GM19468 (cell line): ENCODE data around the gene CCDC13.
A peak's percentile ranks its signal among the peaks of the same experiment; 100 is the strongest.
"Not testable (repeated sequence)": the region's sequence is repeated elsewhere in the genome, so short reads cannot be mapped to it uniquely, and the experiment has no call there.

Experiments used
- ATAC-seq: cut with Tn5 transposase; IDR thresholded peaks from one replicate; pipeline ENCODE4 v1.9.1; 2021; ENCODE audit warnings: mild to moderate bottlenecking, moderate library complexity, moderate number of reproducible peaks; ENCODE audit not compliant: unreplicated experiment; ENCODE audit errors: extremely low read depth

CCDC13 gene, protein sequence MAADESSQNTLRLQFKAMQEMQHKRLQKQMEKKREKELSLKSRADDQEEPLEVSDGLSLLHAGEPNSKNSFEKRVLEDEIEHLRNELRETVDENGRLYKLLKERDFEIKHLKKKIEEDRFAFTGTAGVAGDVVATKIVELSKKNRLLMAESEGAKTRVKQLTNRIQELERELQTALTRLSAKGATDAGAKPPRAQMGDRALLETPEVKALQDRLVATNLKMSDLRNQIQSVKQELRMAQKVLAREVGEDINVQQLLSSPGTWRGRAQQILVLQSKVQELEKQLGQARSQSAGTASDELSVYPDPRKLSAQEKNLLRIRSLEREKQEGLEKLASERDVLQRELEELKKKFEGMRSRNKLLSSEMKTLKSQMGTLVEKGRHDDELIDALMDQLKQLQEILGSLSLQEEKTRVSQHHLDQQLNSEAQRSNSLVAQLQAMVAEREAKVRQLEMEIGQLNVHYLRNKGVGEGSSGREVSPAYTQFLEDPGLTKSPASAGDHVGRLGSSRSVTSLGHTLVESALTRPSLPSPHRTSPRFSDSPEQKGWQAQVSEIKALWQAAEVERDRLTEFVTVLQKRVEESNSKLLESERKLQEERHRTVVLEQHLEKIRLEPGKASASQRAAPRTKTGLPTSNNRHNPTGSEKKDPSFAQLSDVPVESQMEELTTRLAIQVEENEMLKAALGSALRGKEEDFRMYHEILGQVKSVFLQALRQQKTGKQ

DNA sequence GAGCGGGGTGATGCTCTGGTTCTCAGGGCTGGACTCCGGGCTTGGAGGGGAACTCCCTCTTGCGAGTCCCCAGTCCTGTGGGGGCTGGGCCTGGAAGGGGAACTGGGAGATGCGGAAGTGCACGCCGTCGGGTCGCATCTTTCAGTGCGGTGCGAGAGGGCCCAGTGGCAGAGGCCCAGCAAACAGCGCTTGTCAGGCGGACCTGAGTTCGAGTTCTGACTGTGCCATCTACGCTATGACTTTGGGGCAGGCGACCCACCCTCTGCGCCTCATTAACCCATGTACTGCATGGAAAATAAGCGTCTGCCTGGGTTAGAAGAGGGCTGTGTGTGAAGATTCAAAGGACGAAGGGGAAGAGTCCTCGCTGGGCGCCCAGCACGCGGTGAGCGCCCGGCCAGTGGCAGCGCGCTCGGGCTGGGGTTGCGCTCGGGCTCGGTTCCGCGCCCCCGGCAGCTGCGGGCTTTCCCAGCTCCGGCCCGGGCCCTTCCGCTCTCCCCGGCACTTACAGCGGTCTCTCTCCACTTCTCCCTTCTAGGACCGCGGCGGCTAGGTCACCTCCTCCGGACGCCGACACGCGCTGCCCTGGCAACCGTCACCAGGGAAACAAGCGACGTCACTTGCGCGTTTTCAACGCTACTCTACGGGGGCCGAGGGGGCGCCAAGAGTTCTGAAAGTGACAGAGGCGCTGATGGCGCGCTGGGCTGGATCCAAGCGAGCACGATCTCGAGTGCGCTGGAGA is at the start of gene CCDC13:
Gene CCDC13, minus strand, starts transcription at position 584 of the 739 bp plus-strand sequence. CDS start 14,908 bp downstream, outside the sequence.
- ATAC-seq, result peak; percentile 97

GRCh38 chr3:42822828-42823227 is 49.8 kb upstream of the CCDC13 start:
- no peak for ATAC-seq

DNA sequence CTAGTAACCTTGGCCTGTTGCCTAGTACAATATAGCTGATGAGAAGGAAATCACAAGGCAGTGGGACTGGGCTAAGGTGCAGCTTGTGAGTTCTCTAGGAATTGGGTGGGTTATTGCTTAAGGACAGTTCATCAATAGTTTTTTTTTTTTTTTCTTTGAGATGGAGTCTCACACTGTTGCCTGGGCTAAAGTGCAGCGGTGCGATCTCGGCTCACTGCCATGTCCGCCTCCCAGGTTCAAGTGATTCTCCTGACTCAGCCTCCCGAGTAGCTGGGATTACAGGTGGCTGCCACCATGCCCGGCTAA is 47.6 kb upstream of the CCDC13 start:
- no peak for ATAC-seq

GRCh38 chr3:42819351-42819965 is 46.4 kb upstream of the CCDC13 start:
- no peak for ATAC-seq

- no peak for ATAC-seq
Observed at GRCh38 chr3:42815826-42816225, 42.8 kb upstream of the CCDC13 start.

DNA sequence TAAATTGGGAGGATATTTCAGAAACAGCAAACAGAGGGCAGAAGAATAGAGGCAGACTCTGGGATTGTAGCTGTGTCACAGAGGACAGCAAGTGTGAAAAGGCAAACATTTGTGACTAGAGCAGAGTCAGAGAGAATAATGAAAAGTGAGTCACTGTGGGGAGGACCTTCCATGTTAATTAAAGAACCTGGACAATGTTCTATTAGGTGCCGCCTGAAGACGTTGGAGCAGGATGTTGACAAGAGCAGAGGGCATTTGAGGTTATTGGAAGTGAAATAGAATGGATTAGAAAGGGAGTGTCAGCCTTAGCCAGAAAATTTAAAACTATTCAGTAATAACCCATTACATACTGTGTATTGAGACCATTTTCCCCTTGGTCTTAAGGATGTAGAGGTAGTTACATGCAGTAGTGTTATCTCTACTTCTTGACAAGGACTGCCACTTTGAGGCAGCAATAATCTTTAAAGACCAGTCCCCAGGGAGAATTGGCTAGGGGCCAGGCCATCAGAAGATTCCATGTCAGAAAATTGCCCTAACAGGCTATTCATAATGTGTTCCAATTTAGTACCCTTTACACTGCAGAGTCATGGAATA is 42.0 kb upstream of the CCDC13 start:
- no peak for ATAC-seq

- ATAC-seq, result no peak
Observed at GRCh38 chr3:42814246-42814645, 41.2 kb upstream of the CCDC13 start.

DNA sequence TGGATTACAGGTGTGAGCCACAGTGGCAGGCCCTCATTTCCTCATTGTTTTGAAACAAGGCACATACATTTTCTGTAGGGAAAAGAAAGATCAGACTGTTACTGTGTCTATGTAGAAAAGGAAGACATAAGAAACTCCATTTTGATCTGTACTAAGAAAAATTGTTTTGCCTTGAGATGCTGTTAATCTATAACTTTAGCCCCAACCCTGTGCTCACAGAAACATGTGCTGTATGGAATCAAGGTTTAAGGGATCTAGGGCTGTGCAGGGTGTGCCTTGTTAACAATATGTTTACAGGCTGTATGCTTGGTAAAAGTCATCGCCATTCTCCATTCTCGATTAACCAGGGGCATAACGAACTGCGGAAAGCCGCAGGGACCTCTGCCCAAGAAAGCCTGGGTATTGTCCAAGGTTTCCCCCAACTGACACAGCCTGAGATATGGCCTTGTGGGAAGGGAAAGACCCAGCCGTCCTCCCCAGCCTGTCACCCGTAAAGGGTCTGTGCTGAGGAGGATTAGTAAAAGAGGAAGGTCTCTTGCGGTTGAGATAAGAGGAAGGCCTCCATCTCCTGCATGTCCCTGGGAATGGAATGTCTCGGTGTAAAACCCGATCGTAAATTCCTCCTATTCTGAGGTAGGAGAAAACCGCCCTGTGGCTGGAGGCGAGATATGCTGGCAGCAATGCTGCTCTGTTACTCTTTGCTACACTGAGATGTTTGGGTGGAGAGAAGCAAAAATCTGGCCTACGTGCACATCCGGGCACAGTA is 38.2 kb upstream of the CCDC13 start:
- ATAC-seq, result not testable (repeated sequence)

DNA sequence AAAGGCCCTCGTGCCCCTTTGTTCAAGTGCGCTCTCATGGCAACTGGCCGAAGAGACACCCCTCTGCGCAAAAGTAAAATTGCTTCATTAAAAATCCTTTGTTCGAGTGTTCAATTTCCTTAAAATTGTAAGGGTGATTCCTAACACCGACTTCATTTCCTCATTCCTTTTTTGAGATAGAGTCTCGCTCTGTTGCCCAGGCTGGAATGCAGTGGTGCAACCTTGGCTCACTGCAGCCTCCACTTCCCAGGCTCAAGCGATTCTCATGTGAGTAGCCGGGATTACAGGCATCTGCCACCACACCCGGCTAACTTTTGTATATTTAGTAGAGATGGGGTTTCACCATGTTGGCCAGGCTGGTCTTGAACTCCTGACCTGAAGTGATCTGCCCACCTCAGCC is 37.7 kb upstream of the CCDC13 start:
- not testable (repeated sequence) for ATAC-seq

DNA sequence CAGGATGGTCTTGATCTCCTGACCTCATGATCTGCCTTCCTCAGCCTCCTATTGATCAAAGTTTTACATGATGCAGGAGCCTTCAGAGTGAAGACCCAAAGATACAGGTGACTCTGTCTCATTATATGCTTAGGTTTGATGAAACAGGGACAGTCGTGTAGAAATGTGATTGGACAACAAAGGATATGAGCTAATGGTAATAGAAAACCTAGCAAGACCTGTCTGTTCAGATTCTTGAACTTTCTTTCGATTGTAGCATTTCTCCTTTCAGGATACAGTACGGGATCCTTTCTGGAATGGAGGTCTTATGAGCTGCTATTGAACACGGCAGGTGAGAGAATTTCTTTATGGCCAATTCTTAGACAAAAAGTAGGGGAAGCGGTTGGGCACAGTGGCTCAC is 36.1 kb upstream of the CCDC13 start, which contains the start of gene ACKR2:
Gene ACKR2, plus strand, starts transcription at position 244 of the 400 bp plus-strand sequence. CDS start 55,058 bp downstream, outside the sequence.
- no peak for ATAC-seq

GRCh38 chr3:42807929-42808328 is 34.9 kb upstream of the CCDC13 start:
- no peak for ATAC-seq

- ATAC-seq, result no peak
Observed at GRCh38 chr3:42805141-42805821, 32.2 kb upstream of the CCDC13 start.

DNA sequence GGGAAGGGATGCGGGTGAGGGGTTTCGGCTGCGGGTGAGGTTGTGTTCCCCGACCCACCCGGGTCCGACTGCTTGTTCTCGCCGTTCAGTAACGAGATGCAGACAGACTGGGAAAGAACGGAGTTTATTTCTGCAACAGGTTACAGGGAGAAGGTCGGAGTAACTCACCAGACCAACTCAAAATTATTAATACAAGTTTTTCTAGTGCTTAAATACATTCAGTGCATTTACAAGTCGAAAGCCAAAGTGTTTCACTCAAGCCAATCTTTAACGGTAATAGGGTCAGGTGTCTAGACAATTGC is 31.7 kb upstream of the CCDC13 start:
- ATAC-seq, result no peak

DNA sequence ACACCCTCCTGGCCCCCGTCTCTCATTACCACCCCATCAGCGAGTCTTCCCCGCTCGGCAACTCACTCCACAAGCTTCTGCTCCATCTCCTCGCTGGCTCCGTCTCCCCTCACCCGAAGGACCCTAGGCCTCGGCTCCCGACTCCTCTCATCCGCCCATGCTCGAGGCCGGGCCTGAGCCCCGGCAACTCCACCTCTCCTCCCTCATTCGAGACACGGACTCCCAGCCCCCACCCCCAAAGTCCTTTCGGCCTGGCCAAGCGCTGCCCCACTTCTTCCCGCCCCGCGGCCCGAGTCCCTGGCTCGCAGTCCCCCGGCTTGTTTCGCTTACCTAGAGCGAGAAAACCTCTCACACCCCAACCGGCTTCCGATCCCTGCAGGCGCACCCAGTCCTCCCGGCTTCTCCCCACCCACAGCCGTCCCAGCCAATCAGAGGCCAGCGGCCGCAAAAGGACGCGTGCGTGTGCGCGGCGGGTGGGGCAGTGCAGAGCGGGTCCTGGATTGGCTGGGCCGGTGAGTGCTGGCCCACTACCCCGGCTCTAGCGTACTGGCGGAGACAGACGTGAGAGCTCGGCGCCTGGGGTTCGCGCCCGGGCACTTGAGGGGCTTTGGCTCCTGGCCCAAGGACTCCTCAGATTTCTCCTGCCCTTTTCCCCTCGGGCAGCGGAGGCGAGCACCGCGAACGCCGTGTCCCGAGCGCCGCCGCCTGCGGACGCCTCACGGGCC is 31.2 kb upstream of the CCDC13 start, which contains the start of gene HIGD1A:
Gene HIGD1A, minus strand, starts transcription at position 385 of the 725 bp plus-strand sequence. CDS start 10,237 bp downstream, outside the sequence.
- peak; percentile 99 for ATAC-seq

DNA sequence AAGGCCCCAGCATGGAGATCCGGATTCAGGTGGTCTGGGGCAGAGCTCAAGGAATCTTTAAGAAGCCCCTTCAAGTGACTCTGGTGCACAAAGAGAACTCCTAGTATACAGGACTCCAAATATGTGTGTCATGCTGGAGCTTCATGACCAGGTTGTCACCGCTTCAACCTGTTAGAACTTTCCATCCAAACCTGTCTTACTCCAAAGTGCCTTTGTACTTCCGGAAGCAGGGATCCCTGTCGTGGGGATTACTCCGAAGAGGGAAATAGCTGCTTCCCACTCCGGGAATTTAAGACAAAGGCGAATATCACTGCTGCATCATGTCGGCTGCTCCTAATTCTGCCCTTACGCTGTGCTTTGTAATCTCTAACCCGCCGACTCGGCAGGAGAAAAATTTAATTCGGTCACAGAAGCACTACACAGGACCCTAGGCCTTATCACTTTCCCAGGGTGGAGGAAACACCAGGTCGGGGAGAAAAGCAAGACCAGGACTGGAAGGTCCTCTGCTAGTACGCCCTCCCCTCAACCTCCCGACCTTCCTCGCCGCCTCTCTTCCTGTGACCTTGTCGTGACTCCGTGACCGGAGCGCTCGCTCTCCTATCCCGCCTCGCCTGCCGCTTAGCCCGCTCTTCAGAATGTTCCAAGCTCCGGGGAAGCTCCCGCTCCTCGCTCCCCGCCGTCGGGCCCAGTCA is 30.5 kb upstream of the CCDC13 start:
- ATAC-seq, result no peak

- no peak for ATAC-seq
Observed at GRCh38 chr3:42802876-42803413, 29.9 kb upstream of the CCDC13 start.

GRCh38 chr3:42801784-42802183 is 28.7 kb upstream of the CCDC13 start:
- no peak for ATAC-seq
